HG03060 (cell line): ENCODE measurements around the gene ADRM1.

ENCODE experiments used
- ATAC-seq: cut with Tn5 transposase; IDR thresholded peaks from one replicate; pipeline ENCODE4 v1.9.1; 2021; ENCODE audit warnings: low read depth, moderate number of reproducible peaks; ENCODE audit not compliant: unreplicated experiment

ADRM1 gene

GRCh38 chr20:62309198-62309944 lies 6.6 kb downstream of the ADRM1 start:
- no peak for ATAC-seq

- ATAC-seq, result no peak
Observed at GRCh38 chr20:62309947-62310756, 7.4 kb downstream of the ADRM1 start.

DNA sequence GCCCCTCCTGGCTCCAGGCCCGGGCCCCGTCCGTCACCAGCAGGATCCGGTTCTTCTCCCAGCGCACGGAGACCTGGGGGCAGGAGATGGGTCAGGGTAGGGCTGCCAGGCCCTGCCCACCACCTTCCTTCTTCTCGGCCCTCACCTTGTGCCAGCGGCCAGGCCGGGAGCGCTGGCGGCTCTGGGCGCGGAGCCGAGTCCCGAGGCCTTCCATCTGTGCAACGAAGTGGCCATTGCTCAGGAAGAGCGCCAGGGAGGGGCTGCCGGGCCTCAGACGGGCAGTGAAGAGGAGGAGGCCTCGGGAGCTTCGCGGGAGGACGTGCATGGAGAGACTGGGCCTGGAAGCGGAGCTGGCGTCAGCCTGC lies 7.9 kb downstream of the ADRM1 start:
- no peak for ATAC-seq

DNA sequence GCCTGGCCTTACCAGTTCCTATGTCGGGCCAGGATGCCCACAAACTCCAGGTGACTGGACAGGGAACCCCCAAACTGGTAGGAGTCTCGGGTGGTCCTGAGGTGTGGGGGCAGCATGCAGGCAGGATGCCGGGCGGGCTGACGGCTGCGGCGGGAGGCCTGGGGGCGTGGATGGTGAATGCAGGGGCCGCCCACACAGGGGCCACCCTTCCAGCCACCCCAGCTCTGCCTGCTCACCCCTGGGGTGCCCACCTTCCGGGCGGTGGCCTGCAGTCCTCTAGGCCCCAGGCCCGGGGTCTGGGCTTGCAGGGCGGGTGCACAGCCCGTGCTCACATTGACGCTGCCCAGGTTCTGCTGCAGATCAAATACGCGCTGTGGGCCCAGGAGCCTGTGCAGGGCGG lies 8.4 kb downstream of the ADRM1 start:
- ATAC-seq, result no peak

- no peak for ATAC-seq
Observed at GRCh38 chr20:62311832-62312661, 9.2 kb downstream of the ADRM1 start.

DNA sequence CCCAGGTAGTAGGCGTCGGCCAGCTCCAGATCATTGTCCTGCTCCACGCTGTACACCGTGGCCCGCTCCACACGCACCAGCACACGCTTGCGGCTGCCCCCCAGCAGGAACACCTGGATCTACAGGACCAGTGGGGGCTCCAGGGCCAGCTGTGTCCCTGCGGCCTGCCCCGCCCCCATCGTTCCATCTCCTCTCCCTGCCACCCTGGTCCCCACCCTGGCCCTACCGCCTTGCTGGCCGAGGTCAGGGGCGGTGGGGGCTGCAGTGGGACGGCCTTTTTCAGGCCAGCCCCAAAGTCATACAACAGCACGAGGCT lies 9.8 kb downstream of the ADRM1 start:
- no peak for ATAC-seq

- no peak for ATAC-seq
Observed at GRCh38 chr20:62313021-62313420, 10.2 kb downstream of the ADRM1 start.

GRCh38 chr20:62313460-62314338 lies 10.9 kb downstream of the ADRM1 start:
- no peak for ATAC-seq

DNA sequence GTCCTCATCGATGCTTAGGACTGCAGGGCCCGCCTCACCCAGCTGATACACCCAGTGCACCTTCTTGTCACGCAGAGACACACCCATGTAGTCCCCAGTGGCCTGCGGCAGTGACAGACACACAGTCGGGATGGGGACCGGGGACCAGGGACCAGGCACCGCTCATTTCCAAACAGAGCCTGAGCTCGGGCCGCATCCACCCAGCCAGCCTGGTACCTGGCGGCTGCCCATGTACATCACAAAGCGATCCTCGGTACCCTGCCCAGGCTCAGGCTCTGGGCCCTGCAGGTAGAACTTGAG lies 11.5 kb downstream of the ADRM1 start:
- ATAC-seq, result no peak

GRCh38 chr20:62314711-62315302 lies 12.0 kb downstream of the ADRM1 start:
- ATAC-seq, result no peak

DNA sequence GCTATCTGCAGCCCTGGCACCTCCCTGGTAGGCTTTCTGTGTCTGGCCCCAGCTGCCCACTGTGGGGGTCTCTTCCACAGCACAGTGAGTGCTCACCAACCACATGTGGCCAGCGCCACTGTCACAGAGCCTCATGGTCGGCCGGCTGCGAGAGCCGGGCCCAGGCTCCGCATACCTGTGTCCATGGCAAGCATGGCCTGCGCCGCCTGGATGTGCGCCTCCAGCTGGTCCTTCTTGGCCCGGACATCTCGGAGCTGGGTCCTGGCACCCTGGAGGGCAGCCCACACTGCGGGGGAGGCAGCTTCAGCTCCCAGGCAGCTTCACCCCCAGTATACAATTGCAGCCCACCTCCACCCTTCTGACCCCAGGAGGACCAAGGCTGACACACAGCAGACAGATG lies 13.0 kb downstream of the ADRM1 start:
- ATAC-seq, result no peak

DNA sequence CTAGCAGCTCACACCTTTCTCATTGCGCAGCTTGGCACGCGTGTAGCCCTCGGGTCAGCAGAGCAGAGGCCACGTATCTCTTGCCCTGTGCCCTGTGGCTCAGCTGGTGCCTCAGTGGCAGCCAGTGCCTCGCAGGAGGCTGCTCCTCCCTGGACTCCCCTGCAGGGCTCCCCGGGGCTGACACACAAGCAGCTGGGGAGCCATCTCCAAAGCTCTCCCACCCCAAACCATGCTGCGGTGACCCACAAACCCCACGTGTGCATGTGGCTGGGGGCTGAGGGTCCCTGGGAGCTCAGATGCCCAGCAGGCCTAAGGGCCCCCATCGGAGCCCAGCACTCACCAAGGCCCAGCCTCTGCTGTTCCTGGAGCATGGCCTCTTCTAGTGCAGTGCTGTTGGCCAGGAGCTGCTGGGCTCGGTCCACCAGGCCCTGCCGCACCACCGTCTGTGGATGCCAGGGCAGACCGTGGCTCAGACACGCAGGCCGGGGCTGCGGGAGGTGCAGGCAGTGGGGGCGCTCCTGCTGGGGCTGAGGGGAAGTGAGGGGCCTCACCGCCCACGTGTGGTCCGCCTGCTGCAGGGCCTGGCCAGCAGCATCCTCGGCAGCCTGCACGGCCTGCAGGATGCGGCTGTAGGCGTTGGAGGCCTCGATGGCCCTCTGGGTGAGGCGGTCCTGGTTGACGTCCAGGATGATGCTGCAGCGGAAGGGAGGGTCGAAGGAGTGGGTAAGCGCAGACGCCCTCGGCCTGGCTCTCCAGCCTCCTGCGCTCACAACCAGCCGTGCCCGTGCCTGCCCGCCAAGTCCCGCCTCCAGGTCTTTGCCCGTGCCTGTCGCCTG lies 13.8 kb downstream of the ADRM1 start:
- no peak for ATAC-seq

GRCh38 chr20:62317167-62317655 lies 14.4 kb downstream of the ADRM1 start:
- ATAC-seq, result no peak

GRCh38 chr20:62318400-62319345 lies 15.9 kb downstream of the ADRM1 start:
- ATAC-seq, result no peak

- ATAC-seq, result no peak
Observed at GRCh38 chr20:62319346-62319909, 16.6 kb downstream of the ADRM1 start.

GRCh38 chr20:62320581-62321354 lies 18.0 kb downstream of the ADRM1 start:
- ATAC-seq, result no peak

DNA sequence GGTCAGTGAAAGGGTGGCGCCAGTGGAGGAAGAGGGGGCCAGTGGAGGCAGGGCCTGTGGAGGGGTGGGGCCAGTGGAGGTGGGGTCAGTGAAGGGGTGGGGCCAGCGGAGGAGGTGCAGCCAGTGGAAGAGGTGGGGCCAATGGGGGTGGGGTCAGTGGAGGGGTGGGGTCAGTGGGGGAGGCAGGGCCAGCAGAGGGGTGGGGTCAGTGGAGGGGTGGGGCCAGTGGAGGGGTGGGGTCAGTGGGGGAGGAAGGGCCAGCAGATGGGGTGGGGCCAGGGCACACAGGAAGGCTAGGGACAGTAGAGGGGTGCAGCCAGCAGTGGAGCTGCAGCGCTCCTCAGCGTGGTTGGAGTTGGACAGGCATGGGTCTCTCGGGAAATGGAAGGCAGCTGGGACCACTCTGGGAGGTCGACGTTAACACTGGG lies 18.7 kb downstream of the ADRM1 start:
- ATAC-seq, result no peak
